Loucy (cell line): ENCODE data around the gene TXNIP.
A peak's percentile ranks its signal among the peaks of the same experiment; 100 is the strongest.

ENCODE experiments used
- H2AFZ ChIP-seq: fragments of 200-600 bp; sonication (generic); 2 replicates; pipeline ENCODE4 v1.6.0; 2016; ENCODE audit warnings: antibody characterized with exemption, mild to moderate bottlenecking, low read length, moderate library complexity
- H3F3A ChIP-seq: fragments of 200-600 bp; 2 replicates; pipeline ENCODE4 v1.6.0; 2016; ENCODE audit warnings: antibody characterized with exemption, low read depth, mild to moderate bottlenecking
- H3K27me3 ChIP-seq: fragments of 200-600 bp; sonication (generic); 2 replicates; pipeline ENCODE4 v1.6.1; 2014; ENCODE audit warnings: low read length, mild to moderate bottlenecking; ENCODE audit not compliant: insufficient read depth, poor library complexity, severe bottlenecking
- H3K36me3 ChIP-seq: fragments of 200-600 bp; sonication (generic); 2 replicates; pipeline ENCODE4 v1.6.1; 2016; ENCODE audit warnings: low read length; ENCODE audit not compliant: insufficient read depth
- H3K4me1 ChIP-seq: fragments of 200-600 bp; sonication (generic); 2 replicates; pipeline ENCODE4 v1.5.1; 2014; ENCODE audit warnings: low read length, mild to moderate bottlenecking; ENCODE audit not compliant: insufficient read depth, poor library complexity, severe bottlenecking
- H3K4me2 ChIP-seq: fragments of 200-600 bp; sonication (generic); 2 replicates; pipeline ENCODE4 v1.6.0; 2014; ENCODE audit warnings: antibody characterized with exemption, low read length, low read depth, mild to moderate bottlenecking; ENCODE audit not compliant: poor library complexity, severe bottlenecking
- H3K4me3 ChIP-seq: fragments of 200-600 bp; sonication (generic); 2 replicates; pipeline ENCODE4 v1.5.1; 2014; ENCODE audit warnings: low read length, mild to moderate bottlenecking, mixed read lengths; ENCODE audit not compliant: poor library complexity, severe bottlenecking
- H3K79me2 ChIP-seq: fragments of 200-600 bp; sonication (generic); 2 replicates; pipeline ENCODE4 v1.6.1; 2014; ENCODE audit warnings: low read length; ENCODE audit not compliant: insufficient read depth
- H3K9ac ChIP-seq: fragments of 200-600 bp; sonication (generic); 2 replicates; pipeline ENCODE4 v1.6.0; 2014; ENCODE audit warnings: mild to moderate bottlenecking, low read depth, low read length, moderate library complexity; ENCODE audit not compliant: poor library complexity, severe bottlenecking
- H3K9me2 ChIP-seq: fragments of 200-600 bp; sonication (generic); replicated peaks from 2 replicates; pipeline ENCODE4 v1.6.1; 2016; ENCODE audit warnings: low read depth, low read length, mixed read lengths
- H3K9me3 ChIP-seq: fragments of 200-600 bp; sonication (generic); 2 replicates; pipeline ENCODE4 v1.6.1; 2014; ENCODE audit warnings: mild to moderate bottlenecking, antibody characterized with exemption, low read length, low read depth; ENCODE audit not compliant: insufficient read depth
- H4K20me1 ChIP-seq: fragments of 200-600 bp; sonication (generic); 2 replicates; pipeline ENCODE4 v1.6.0; 2014; ENCODE audit warnings: antibody characterized with exemption, low read length, mild to moderate bottlenecking; ENCODE audit not compliant: insufficient read depth, poor library complexity, severe bottlenecking
- CTCF ChIP-seq: fragments of 200-600 bp; sonication (generic); conservative IDR thresholded peaks from 2 replicates; pipeline ENCODE4 v1.5.1; 2014; ENCODE audit warnings: mild to moderate bottlenecking, antibody characterized with exemption, low read length
- EZH2phosphoT487 ChIP-seq: fragments of 200-600 bp; IDR thresholded peaks from 2 replicates; pipeline ENCODE4 v1.6.1; 2018; ENCODE audit warnings: antibody characterized with exemption, mild to moderate bottlenecking, moderate library complexity, borderline replicate concordance

Gene TXNIP

DNA sequence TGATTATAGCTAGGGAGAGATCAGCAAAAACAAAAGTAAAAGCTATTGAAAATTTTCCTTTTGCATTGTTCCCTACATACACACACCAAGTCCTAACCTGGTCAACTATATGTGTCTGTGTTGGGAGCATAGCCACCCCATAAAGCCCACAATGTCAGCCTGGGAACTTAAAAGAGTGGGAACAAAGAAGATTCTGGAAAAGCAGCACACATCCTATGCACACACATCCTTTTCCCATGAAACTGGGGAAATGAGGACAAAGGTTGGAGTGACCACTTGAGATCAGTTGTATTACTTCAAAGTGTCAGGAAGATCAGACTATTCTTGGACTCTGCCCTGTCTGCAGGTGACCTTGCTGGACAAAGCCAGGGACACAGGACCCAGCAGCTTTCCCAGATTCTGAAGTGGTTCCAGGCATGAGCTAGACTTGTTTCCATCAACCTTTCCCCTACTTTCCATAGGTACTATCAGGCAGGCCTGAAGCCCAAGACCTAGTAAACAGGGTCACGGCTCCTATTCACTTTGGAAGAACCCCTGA is 15.9 kb downstream of the TXNIP start:
- no peak for TF ChIP-seq EZH2phosphoT487
- no peak for TF ChIP-seq CTCF
- Histone ChIP-seq H2AFZ (no peak overlapping the region), H3K4me3 (peak overlapping the region; percentile 70), H3K4me1 (peaks cover 73% of the 10 kb centered on the region), H4K20me1 (no peaks in the 10 kb centered on the region), H3F3A (peaks cover 9% of the 10 kb centered on the region; the same call in 1 of the 2 replicates), H3K36me3 (no peaks in the 10 kb centered on the region), H3K27me3 (no peaks in the 10 kb centered on the region), H3K9me3 (no peaks in the 10 kb centered on the region), H3K9ac (peak overlapping the region; percentile 79), H3K4me2 (peak overlapping the region; percentile 87), H3K79me2 (no peaks in the 10 kb centered on the region), H3K9me2 (no peaks in the 10 kb centered on the region)

GRCh38 chr1:145979746-145980456 is 16.5 kb downstream of the TXNIP start:
- Histone ChIP-seq H3K27me3 (no peaks in the 10 kb centered on the region), H3K9me2 (no peaks in the 10 kb centered on the region), H3K4me3 (peak overlapping the region; percentile 70), H3K4me1 (peaks cover 67% of the 10 kb centered on the region), H3K79me2 (no peaks in the 10 kb centered on the region), H2AFZ (no peak overlapping the region), H3K9ac (peak overlapping the region; percentile 79), H3K36me3 (no peaks in the 10 kb centered on the region), H3K4me2 (peak overlapping the region; percentile 87), H3F3A (peaks cover 9% of the 10 kb centered on the region; the same call in 1 of the 2 replicates), H4K20me1 (no peaks in the 10 kb centered on the region), H3K9me3 (no peaks in the 10 kb centered on the region)
- TF ChIP-seq CTCF: no peak
- no peak for TF ChIP-seq EZH2phosphoT487

GRCh38 chr1:145978854-145979745 is 17.3 kb downstream of the TXNIP start:
- no peaks in the 10 kb centered on the region for H3K9me3 ChIP-seq
- peak overlapping the region; percentile 84 for H3K9ac ChIP-seq
- TF ChIP-seq CTCF (peak; percentile 69), EZH2phosphoT487 (no peak)
- peaks cover 9% of the 10 kb centered on the region; the same call in 1 of the 2 replicates for H3F3A ChIP-seq
- H3K79me2 ChIP-seq: no peaks in the 10 kb centered on the region
- no peaks in the 10 kb centered on the region for H3K27me3 ChIP-seq
- H2AFZ ChIP-seq: no peak overlapping the region
- no peaks in the 10 kb centered on the region for H3K9me2 ChIP-seq
- peaks cover 64% of the 10 kb centered on the region for H3K4me1 ChIP-seq
- H4K20me1 ChIP-seq: no peaks in the 10 kb centered on the region
- H3K36me3 ChIP-seq: no peaks in the 10 kb centered on the region
- peak overlapping the region; percentile 70 for H3K4me3 ChIP-seq
- peak overlapping the region; percentile 87 for H3K4me2 ChIP-seq
